ENCODE results near the gene EMC6.

DNA sequence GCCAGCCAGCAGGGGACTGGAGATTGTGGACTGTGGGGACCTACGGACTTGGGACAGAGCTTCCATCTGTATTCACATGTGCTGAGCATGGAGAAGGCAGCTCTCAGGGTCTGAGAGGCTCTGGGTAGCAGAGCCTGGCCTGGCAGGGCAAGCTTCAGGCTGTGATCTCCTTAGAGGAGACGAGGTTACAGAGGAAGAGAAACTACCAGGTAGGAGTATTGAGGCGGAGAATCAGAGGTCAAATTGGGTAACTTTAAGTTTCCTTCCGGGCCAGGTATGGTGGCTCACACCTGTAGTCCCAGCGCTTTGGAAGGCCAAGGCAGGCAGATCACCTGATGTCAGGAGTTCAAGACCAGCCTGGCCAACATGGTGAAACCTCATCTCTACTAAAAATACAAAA lies 23.3 kb upstream of the EMC6 start:
- TF ChIP-seq POLR2A (IDR thresholded peaks at IDR 0.05) (no peak), EP300 (IDR thresholded peaks at IDR 0.05) (no peak)
- TF ChIP-seq, protein P1, sequence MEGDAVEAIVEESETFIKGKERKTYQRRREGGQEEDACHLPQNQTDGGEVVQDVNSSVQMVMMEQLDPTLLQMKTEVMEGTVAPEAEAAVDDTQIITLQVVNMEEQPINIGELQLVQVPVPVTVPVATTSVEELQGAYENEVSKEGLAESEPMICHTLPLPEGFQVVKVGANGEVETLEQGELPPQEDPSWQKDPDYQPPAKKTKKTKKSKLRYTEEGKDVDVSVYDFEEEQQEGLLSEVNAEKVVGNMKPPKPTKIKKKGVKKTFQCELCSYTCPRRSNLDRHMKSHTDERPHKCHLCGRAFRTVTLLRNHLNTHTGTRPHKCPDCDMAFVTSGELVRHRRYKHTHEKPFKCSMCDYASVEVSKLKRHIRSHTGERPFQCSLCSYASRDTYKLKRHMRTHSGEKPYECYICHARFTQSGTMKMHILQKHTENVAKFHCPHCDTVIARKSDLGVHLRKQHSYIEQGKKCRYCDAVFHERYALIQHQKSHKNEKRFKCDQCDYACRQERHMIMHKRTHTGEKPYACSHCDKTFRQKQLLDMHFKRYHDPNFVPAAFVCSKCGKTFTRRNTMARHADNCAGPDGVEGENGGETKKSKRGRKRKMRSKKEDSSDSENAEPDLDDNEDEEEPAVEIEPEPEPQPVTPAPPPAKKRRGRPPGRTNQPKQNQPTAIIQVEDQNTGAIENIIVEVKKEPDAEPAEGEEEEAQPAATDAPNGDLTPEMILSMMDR (IDR thresholded peaks at IDR 0.05), result no peak
